Raji (cell line): Measurements from ENCODE around the gene CACNA1D.

ENCODE experiments used
- POLR2A ChIP-seq: IDR thresholded peaks from 2 replicates; pipeline ENCODE4 v1.6.1; 2011; ENCODE audit warnings: low read depth, low read length, control low read depth; ENCODE audit not compliant: insufficient read depth

Gene CACNA1D

GRCh38 chr3:53788038-53788437, 293.6 kb downstream of the CACNA1D start:
- no peak for TF ChIP-seq POLR2A

DNA sequence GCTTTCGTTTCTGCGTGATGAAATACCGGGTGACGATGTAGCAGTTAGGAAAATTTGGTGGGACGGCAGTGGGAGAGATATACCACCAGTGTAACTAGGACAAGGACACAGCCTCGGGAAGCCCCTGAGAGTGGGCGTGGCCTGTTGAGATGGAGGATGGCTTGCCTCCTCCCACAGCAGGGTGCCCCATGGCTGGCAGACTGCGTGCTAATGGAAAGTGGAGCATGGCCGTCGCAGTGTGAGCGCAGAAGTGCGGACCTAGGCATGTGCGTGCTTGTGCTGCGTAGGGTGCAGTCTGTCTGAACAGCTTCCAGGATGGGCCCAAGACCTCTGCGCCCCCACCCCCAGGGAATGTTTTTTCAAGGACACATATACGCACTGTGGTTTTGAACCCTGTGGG, 295.0 kb downstream of the CACNA1D start:
- TF ChIP-seq POLR2A, result no peak

DNA sequence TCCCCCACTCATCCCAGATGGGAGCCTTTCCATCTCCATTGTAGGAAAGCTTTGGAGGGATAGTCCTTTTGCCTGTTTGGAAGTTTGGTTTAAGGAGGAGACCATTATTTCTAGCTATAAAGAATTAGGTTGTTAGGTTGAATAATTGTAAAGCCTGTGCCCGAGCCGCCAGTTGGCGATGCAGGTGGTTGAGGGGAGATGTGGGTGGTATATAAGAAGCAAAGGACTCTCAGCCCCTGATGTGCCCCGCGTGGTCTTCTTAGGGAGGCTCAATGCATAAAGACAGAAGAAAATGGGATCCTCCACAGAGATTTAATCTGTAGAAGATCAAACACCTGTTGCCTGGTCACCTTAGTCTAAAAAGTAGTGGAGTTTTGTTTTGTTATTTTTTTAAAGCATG, 296.1 kb downstream of the CACNA1D start:
- no peak for TF ChIP-seq POLR2A

GRCh38 chr3:53791317-53791716, 296.9 kb downstream of the CACNA1D start:
- no peak for TF ChIP-seq POLR2A

DNA sequence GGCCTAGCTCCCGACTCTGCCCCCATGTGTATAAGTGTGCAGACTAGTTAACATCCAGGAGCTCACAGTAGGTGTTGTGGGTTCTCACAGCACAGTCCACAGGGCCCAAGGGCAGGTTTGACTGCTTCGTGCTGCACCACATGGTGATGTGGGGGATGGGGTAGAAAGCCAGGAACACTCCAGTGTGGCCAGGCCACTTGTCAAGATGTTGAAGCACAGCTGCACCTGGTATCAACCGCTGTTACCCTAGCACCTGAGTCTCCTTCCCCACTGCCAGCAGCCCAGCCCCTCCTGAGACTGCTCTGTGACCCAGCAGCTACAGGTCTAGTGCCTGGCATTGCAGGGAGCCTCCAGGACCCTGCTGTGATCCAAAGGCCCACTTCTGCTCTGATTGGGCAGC, 298.5 kb downstream of the CACNA1D start:
- TF ChIP-seq POLR2A, result no peak

GRCh38 chr3:53794597-53794996, 300.2 kb downstream of the CACNA1D start:
- TF ChIP-seq POLR2A, result no peak

DNA sequence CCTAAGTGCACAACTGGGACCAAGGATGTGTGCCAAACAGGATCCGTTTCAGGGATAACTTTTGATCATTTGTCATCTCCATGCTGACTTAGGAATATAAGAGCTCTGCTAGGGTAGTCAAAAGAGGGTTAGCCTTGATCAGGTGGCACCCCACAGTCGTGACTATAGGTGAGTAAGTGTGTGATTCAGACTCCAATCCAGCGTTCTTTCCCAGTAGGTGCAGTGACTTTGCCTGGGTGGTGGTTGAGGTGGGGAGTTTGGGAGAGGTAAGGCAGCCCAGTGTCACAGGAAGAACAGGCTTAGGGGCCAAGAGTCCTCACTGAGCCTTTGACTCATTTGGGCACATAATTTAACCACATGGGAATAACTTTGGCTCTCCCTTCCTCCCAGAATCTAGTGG, 300.8 kb downstream of the CACNA1D start:
- no peak for TF ChIP-seq POLR2A

DNA sequence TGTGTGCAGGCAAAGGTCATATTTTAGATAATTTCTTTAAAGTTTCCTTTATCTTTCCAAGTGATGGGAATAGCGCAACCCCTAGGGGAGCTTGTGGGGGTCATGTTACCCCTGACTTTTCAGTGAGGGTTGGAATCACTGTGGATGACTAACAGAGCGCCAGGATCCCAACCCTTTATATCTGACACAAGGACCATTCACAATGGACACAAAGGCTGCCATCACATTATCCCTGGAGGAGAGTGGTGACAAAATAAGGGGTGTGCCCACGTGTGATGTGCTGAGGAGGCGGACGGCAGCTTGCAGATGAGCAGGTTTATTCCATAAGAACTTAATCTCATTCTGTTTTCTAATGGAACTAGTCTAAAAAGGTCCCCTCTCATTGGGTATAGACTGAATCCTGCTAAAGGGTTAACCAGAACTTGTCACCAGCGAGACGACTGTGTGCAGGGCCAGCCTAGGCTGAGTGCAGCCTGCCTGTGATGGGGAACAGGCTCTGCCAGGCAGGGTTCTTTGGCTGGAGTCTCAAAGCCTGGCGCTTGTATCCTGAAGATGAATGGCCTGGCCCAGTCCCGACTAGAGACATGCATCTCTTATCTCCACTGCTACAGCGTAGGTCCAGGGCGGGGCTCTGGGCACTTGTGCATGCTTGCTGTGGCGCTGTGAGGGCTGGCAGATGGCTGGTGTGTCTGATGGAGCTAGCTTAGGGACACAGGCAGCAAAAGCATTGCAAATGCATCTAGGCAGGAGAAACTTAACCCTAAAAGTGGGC, 301.6 kb downstream of the CACNA1D start:
- no peak for TF ChIP-seq POLR2A

GRCh38 chr3:53798144-53798543, 303.7 kb downstream of the CACNA1D start:
- no peak for TF ChIP-seq POLR2A

DNA sequence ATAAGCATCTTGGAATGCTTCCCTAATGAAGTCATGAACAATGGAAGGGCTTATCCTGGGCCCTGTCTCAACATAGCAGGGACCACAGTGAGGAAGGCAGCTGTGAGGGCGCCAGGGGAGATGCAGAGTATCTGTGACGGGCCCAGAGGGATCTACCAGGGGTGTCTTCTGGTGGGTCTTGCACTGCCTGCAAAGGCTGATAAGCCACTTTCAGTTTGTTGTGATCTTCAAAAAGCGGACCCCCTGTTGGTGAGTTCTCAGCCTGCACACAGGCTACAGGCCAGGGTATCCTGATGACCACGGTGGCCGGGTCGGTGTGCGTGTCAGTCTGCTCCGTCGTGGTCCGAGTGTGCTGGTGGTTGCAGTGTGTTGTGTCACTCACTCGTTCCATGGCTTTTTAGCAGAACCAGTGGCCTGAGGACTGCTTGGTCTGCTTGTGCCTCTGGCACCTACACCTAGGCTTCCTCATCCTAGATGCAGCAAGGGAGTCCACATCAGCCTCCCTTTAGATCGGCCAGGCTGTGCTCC, 305.0 kb downstream of the CACNA1D start:
- no peak for TF ChIP-seq POLR2A

- TF ChIP-seq POLR2A, result no peak
Observed at GRCh38 chr3:53800041-53800906, 305.9 kb downstream of the CACNA1D start.

DNA sequence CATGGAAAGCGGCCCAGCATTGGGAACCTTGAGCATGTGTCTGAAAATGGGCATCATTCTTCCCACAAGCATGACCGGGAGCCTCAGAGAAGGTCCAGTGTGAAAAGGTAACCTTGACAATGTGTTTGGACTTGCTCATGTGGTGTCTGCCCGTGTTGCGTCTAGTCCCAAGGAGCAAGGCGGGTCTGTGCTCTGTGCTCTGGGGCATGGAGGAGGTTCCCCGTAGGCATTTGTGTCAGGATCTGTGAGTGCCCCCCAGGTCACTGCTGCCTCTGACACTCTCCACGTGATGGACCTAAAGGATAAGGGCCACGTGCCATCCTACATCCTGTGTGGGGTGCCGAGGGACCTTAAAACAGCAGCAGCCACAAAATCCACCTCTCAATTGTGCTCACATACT, 306.9 kb downstream of the CACNA1D start:
- TF ChIP-seq POLR2A, result no peak

GRCh38 chr3:53802256-53802880, 308.0 kb downstream of the CACNA1D start:
- no peak for TF ChIP-seq POLR2A

DNA sequence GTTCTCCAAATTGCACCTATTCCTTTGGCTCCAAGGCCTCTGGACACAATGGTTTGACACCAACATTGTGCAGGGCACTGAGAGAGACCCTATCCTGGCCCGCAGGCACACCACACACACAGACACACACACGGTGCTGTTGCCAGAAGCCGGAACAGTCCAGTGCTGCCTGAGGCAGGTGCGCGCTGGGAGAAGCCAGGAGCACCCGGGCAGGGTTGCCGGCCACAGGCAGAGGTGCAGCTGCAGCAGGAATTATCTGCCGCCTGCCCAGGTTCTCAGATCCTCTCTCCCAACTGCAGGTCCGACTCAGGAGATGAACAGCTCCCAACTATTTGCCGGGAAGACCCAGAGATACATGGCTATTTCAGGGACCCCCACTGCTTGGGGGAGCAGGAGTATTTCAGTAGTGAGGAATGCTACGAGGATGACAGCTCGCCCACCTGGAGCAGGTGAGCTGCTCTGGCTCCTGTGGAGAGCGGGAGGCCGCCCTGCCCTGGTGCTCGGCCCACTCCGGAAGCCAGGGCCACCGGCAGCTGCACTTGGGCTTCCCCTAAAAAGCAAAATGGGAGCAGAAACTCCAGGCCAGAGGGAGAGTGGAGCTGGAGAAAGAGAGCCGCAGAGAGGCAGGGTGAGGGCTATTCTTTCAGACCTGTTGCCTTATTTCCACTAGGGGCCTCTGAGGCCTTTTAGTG, 308.9 kb downstream of the CACNA1D start:
- no peak for TF ChIP-seq POLR2A
